Erythroblast (primary cell): ENCODE measurements around the gene PCDHB4.

Experiments used
- GATA1 ChIP-seq: IDR thresholded peaks from 2 replicates; pipeline ENCODE4 v1.6.1; 2011; ENCODE audit warnings: low read depth, mild to moderate bottlenecking, control low read depth, low read length, moderate library complexity
- POLR2A ChIP-seq: IDR thresholded peaks from 2 replicates; pipeline ENCODE4 v1.6.1; 2011; ENCODE audit warnings: mild to moderate bottlenecking, low read length

DNA sequence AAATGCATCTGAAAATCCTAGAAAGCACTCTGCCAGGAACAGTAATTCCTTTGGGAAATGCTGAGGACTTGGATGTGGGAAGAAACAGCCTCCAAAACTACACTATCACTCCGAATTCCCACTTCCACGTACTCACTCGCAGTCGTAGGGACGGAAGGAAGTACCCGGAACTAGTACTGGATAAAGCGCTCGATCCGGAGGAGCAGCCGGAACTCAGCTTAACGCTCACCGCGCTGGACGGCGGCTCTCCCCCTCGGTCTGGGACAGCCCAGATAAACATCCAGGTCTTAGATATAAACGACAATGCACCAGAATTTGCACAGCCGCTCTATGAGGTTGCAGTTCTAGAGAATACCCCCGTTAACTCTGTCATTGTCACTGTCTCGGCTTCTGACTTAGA, 20.6 kb upstream of the PCDHB4 start:
- TF ChIP-seq POLR2A, result no peak
- no peak for TF ChIP-seq GATA1
